Measurements from ENCODE around the gene CELF5.
"Not testable (repeated sequence)": the region's sequence is repeated elsewhere in the genome, so short reads cannot be mapped to it uniquely, and the experiment has no call there.

Gene CELF5

DNA sequence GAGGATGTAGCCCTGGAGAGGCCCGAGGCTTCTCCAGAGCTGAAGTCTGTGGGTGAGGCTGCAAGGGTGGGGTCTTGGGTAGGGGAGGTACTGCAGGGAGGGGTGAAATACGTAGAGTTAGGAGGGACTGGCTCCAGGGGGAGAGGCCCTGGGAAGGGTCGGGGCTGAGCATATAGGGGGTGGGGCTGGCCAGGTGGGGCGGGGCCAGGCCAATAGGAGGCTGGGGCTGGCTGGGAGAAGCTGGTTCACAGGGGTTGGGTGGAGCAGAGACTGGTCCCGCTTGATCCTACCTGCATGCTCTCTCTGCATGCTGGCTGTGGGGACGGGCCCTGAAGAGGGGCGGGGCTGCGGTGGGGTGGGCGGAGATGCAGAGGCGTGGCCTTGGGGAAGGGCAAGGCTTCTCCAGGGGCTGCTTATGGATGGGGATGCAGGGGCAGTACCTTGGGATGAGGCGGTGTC is 51.9 kb downstream of the CELF5 start:
- DNase-seq: peak; percentile 21

DNA sequence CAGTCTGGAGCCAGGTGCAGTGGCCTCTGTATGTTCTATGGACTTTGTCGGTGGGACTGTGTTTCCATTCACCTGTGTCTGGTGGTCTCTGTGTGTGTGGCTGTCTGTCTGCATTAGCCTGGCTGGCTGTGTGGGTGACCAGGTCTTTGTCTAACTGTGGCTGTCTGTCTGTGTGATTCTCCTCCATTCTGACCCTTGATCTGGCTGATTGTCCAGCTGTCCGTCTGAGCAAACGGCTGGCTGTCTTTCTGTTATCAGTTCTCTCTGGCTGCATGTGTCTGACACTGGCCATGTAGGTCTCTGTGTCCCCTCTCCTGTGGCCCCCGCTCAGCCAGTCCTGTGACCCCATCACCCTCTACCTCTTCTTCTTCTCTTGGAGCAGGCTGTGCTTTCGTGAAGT is 53.2 kb downstream of the CELF5 start:
- no peak for DNase-seq

DNA sequence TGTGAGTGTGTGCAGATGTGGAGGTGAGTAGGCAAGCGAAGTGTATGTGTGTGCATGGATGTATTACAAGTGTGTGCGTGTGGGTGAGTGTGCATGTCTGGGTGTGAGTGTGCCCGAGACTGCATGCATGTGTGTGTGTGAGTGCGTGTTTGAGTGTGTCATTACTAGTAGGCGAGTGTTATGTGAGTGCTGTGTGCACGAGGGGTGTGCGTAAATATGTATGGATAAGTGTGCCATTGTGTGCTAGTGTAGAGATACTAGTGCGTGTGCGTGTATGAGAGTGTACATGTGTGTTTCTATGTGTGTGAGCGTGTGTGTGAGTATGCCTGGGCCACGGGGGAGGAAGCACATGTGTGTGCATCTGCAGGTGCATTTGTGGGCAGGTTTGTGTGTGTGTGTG is 53.8 kb downstream of the CELF5 start:
- DNase-seq: no peak

DNA sequence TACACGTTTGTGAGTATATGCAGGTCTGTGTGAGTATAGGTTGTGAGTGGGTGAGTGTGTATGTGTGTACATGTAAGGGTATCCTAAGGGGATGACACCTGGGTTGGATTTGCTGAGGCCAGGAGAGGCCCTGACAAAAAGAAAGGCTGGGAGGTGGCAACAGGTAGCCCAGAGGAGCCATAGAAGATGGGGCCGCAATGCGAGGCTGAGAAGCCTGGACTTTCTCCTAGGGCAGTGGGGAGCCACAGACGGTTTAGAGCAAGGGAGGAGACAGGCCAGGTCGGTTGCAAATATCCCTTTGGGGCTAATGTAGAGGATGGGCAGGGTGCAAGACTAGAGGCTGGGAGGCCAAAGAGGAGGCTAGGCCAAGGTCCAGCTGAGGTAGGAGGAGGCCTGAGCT is 54.3 kb downstream of the CELF5 start:
- no peak for DNase-seq

DNA sequence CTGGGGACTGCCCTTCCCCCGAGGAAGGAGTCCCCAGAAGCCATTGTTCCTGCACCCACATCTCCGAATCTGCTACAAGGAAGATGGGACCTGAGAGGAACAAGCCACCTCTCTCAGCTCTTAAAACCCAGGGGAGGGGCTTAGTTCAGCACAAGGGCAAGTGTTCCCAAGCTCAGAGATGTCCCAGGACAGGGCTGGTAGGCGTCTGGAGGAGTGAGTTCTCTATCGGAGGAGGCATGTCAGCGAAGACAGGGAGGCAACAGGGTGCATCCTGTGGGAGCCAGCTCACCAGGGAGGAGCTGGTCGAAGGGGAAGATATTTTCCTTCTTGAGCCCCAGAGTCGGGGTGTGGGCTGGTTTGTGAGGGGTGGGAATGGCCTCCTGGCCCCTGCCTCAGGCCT is 54.8 kb downstream of the CELF5 start:
- no peak for DNase-seq

DNA sequence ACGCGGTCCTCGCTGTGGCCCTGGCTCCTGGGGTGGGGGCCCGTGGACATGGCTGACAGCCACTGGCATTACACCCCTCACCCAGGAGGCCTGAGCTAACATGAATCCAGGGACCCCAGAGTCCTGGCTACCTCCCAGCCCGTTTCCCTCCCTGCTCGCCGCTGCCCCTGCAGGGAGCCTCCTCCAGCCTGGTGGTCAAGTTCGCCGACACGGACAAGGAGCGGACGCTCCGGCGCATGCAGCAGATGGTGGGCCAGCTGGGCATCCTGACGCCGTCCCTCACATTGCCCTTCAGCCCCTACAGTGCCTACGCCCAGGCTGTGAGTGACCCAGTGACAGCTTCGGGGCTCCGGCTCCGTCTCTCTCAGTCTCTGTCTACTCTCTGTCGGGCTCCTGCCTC is 56.6 kb downstream of the CELF5 start:
- DNase-seq: no peak

DNA sequence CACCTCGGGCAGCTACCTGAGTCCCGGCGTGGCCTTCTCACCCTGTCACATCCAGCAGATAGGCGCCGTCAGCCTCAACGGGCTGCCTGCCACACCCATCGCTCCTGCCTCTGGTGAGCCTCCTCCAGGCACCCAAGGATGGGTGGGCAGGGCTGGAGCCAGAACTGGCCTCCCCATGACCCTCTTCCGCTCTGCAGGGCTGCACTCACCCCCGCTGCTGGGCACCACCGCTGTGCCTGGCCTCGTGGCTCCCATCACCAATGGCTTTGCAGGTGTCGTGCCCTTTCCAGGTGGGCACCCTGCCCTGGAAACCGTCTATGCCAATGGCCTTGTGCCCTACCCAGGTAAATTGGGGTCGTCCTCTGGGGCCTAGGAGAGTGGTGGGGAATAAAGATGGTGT is 57.7 kb downstream of the CELF5 start:
- DNase-seq: no peak

DNA sequence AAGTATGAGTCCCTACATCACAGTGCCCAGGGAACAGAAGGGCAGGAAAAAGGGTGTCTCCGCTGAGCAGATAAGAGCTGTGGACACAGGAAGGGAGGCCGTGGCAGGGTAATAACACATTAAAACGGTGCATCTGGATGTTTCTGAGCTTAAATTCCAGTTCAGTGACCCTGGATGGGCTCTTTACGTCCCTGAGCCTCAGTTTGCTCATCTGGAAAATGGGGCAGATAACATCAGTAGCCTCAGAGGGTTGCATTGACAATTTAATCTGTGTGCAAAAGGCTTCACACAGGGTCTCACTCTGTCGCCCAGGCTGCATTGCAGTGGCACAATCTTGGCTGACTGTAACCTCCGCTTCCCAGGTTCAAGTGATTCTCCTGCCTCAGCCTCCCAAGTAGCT is 58.1 kb downstream of the CELF5 start:
- no peak for DNase-seq

DNA sequence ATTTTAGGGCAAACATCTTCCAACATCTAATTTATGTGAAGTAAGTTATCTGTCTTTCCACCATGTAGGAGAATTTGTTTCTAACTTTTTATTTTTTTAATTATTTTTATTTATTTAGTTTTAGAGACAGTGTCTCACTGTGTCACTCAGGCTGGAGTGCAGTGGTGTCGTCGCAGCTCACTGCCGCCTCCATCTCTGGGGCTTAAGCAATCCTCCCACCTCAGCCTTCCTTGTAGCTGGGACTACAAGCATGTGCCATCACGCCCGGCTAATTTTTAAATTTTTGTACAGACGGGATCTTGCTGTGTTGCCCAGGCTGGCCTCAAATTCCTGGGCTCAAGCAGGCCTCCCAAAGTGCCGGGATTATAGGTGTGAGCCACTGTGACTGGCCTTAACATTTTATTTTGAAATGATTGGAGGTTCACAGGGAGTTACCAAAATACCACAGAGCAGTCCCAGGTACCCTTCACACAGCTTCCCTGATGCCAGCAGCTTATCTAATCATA is 58.8 kb downstream of the CELF5 start:
- no peak for DNase-seq

DNA sequence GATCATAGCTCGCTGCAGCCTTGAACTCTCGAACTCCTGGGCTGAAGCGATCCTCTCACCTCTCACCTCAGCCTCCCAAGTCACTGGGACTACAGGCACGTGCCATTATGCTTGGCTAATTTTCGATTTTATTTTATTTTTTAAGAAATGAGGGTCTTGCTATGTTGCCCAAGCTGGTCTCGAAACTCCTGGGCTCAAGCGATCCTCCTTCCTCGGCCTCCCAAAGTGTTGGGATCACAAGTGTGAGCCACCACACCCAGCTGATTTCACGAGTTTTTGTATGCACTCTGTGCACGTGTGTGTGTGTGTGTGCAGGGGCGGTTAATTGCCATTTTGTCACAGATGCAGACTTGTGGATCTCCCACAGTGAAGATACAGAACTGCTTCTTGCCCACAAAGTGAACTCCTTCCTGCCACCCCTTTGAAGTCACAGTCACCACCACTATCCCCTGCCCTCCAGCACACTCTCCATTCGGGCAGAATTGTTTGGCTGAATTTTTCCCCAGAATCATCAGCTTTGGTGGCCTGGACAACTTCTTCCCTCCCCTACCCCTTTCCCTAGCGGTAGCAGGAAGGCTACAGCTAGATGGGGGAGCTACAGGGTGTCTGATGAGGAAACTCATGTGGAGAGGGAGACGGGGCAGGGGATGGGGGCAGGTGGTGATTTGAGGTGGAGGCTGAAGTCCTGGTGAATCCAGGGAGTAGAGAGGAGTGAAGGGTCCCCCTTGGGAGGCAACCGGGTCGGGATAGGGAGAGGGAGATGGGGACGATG is 59.6 kb downstream of the CELF5 start:
- no peak for DNase-seq

DNA sequence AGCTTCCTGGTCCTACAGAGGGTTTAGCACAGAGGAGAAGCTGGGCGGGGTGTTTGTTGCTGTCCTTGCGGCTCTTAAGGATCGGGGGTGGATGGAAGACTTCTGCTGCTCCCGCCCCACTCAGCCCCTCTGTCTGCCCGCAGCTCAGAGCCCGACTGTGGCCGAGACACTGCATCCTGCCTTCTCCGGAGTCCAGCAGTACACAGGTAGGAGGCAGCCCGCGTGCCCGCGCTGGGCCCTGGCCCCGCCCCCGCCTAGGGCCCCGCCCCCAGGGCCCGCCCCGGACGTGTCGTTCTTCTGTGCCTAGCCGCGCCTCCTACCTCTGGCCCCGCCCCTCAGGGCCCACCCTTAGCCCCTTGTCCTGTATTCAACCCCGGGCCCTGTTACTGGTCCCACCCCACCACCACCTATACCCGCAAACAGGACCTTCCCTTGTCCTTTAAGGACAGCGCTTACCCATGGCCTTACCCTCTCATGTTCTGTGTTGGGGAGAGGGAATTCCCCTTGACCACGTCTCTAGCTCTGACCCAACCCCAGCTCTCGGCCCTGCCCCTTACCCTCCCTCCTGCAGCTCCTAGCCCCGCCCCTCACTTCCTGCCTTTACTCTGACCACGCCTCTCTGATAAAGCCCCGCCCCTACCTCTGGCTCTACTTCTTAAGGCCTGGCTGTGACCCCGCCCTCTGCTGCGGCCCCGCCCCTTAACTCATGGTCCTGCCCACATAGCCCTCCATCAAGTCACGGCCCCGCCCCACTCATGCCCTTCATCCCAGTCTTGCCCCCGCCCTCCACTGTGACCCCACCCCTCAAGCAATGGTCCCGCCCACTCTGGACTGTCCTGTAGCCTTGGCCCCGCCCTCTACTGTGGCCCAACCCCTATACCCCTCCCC is 60.5 kb downstream of the CELF5 start:
- DNase-seq: peak; percentile 28

DNA sequence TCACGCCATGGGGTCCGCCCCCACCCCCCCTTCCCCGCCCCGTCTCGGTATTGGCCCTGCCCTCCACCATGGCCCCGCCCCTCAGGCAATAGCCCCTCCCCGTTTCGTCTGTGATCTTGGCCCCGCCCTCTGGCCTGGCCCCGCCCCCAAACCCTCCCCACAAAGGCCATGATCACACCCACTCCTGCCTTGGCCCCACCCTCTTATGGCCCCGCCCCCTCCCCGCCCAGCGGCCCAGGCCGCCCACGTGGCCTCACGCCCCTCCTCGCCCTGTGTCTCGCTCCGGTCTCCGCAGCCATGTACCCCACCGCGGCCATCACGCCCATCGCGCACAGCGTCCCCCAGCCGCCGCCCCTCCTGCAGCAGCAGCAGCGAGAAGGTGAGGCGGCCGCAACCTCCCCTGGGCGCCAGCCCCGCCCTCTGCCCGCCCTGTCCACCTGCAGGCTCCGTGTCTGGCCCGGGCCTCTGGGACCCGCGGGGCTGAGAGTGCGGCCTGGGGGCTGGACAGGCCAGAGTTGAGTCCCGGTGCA is 61.3 kb downstream of the CELF5 start:
- peak; percentile 32 for DNase-seq

DNA sequence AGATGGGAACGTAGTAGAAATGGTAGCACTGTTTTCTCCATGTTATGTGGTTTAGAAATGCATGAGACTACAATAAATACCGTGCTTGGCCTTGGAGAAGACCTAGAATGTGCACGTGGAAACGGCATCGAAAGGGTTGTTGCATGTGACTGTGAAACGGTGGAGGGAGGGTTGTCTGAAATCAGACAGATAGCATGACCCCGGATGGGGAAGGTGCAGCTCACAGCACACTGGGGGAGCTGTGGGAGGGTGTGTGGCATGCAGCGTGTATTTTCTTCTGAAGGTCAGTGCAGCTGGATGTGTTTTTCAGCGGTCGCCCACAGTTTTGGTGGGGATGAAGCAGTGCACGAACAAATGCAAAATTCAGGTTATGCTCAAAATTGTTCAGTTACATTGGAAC is 63.4 kb downstream of the CELF5 start:
- no peak for DNase-seq

DNA sequence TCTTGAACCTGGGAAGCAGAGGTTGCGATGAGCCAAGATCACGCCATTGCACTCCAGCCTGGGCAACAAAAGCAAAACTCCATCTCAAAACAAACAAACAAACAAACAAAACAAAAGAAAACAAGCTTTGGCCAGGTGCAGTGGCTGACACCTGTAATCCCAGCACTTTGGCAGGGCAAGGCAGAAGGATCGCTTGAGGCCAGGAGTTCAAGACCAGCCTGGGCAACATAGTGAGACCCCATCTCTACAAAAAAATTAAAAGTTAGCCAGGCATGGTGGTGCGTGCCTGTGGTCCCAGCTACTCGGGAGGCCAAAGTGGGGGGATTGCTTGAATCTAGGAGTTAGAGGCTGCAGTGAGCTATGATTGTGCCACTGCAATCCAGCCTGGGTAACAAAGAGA is 64.0 kb downstream of the CELF5 start:
- not testable (repeated sequence) for DNase-seq

DNA sequence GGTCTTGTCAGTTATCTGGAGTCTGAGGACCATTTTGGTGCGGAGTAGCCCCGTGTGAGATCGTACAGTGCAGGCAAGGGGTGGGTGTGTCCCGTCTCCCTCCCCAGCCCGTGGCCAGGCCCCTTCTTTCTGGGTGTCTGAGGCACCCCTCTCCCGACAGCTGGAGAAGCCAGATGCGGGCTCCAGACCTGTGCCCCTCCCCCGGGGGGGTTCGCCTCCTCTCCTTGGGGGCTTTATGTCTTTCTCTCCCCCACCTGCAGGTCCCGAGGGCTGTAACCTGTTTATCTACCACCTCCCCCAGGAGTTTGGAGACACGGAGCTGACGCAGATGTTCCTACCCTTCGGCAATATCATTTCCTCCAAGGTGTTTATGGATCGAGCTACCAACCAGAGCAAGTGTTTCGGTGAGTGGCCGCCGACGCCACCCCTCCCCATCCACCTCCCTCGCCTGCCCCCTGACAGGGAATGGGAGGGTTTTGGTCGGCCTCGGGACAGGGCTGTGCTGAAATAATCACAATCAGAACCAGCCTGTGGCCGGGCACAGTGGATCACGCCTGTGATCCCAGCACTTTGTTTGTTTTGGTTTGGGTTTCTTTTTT is 65.6 kb downstream of the CELF5 start:
- no peak for DNase-seq

DNA sequence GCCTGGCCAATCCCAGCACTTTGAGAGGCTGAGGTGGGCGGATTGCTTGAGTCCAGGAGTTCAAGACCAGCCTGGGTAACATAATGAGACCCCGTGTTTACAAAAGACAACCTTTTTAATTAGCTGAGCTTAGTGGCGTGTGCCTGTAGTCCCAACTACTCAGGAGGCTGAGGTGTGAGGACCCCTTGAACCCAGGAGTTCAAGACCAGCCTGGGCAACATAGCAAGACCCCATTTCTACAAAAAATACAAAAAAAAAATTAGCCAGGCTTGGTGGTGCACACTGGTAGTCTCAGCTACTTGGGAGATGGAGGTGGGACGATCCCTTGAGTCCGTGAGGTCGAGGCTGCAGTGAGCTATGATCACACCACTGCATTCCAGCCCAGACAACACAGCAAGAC is 66.4 kb downstream of the CELF5 start:
- DNase-seq: not testable (repeated sequence)

DNA sequence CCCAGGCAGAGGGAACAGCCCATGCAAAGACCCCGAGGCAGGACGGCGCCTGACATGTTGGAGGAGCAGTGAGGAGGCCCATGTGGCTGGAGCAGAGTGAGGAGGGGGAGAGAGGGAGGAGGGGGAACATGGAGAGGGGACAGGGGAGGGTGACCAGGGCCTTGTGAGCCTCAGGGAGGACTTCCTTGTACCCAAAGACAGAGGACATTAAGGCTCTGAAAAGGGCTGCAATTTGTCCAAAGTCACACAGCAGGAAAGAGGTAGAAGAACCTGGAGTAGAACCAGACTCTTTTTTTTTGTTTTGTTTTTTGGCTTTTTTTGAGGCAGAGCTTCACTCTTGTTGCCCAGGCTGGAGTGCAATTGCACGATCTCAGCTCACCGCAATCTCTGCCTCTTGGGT is 67.2 kb downstream of the CELF5 start:
- DNase-seq: no peak

DNA sequence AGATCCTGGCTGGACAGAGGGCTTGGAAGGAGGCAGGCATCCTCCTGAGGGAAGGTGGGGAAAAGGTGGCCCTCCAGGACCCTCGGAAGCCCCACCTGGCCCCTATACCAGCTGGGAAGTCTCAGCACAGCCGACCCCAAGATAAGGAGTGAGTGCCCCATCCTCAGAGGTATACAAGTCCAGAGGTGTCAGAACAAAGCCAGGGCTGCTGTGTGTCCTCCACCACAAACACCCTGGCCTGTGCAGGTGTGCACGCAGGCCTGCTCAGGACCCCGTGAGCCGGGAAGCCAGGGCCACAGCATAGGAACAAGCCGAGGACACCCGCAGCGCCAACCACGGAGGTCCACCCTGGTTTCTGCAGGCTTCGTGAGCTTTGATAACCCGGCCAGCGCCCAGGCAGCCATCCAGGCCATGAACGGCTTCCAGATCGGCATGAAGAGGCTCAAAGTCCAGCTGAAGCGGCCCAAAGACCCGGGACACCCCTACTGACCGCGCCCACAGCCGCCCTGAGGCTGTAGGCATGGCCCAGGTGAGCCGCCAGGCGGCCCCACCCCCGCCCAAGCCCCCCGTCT is 68.6 kb downstream of the CELF5 start:
- no peak for DNase-seq

DNA sequence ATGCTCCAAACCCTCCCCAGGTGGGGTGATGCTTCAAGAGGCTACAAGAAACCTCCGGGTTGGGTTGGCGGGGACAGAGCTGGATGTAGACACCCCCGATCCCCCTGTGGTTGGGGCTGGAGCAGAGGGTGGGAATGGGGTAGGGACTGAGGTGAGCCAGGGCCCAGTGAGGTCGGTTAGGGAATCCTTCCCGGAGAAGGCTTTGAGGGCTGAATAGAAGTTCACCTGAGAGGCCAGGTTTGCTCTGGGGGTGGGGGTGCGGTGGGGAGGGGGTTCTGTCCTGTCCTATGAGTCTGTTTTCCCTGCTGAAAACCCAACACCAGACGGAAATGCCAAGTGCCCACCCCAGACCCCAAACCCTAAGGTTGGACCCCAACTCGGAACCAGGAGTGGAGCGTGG is 69.1 kb downstream of the CELF5 start:
- no peak for DNase-seq

DNA sequence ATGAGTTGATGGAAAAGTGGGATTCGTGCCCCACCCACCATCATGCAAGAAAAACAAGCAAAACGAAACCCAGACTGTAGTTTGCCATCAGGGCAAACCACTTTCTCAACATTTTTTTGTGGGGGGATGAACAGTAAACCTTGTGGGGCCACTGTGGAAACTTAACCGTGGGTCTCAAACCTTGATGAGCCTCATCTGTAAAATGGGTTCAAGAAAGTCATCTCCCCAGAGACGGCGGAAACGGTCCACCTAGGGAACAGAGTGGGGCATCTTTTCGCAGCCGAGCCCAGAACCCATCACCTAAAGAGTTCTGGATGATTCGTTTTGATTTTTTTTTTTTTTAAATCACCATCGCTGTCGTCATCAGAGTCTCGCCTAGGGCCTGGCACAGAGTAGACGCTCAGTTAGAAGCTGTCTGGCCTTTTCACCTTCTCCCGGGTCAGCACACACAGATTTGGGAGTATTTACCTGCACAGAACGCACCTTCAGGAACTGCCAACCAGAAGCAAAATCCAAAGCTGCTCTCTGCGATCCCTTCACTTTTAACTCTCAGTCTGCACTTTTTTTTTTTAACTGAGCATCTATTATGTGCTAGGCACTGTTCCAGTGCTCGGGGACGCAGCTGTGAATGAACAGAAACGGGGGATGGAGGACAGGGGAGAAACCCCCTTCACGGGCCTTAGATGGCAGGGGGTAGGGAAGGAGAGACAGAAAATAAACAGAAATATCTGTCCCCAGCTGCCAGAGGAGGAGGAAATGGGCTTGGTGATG is 69.8 kb downstream of the CELF5 start:
- no peak for DNase-seq

DNA sequence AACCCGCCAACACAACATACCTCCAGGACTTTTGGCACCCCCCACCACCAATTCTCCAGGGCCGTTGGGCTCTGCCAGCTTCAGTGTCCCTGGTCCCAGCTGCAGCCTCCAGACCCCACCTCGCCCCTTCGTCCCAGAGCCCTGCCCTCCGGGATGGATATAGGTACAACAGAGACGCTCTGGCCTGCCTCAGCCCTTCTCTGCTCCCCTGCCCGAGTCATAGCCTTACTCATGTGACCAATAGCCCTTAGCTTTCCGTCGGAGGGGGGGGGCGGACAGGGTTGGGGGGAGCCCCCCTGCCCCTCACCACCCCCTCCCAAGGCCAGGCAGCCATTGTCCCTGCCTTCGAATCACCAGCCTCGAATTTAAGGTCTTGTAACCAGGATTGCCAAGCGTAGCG is 71.1 kb downstream of the CELF5 start:
- DNase-seq: no peak

DNA sequence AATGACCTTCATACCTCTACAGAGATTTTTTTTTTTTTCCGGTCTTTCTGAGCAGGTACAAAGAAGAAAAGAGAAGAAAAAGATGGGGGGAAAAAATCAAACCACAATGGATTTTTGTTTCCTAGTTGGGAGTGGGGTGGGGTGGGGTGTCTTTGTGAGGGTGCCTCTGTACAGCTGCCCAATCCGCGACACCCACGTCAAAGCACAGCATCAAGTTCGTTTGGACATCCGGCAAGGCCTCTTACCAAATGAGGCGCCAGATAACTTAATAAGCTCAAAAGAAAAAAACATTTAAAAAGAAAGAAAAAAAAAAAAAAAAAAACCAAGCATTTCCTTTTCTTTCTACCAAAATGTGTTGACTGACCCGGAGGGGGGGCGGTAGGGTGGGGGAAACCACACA is 71.6 kb downstream of the CELF5 start:
- DNase-seq: no peak
